ENCODE data around the gene MANEAL.

The MANEAL gene

GRCh38 chr1:37753473-37754321, 40.0 kb upstream of the MANEAL start:
- no peaks in the 10 kb centered on the region for H3K36me3 ChIP-seq
- intact Hi-C loops (cut with DNase I; ENCODE audit: low total_unique reads): no loop called here
- H3K9me3 ChIP-seq: no peaks in the 10 kb centered on the region
- TF ChIP-seq, protein P1, sequence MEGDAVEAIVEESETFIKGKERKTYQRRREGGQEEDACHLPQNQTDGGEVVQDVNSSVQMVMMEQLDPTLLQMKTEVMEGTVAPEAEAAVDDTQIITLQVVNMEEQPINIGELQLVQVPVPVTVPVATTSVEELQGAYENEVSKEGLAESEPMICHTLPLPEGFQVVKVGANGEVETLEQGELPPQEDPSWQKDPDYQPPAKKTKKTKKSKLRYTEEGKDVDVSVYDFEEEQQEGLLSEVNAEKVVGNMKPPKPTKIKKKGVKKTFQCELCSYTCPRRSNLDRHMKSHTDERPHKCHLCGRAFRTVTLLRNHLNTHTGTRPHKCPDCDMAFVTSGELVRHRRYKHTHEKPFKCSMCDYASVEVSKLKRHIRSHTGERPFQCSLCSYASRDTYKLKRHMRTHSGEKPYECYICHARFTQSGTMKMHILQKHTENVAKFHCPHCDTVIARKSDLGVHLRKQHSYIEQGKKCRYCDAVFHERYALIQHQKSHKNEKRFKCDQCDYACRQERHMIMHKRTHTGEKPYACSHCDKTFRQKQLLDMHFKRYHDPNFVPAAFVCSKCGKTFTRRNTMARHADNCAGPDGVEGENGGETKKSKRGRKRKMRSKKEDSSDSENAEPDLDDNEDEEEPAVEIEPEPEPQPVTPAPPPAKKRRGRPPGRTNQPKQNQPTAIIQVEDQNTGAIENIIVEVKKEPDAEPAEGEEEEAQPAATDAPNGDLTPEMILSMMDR (IDR thresholded peaks at IDR 0.05): no peak
- H3K27me3 ChIP-seq: peaks cover 0 to 78% of the 10 kb centered on the region in 2 donors
- no peak overlapping the region for H3K27ac ChIP-seq
- DNase-seq: no peak
- peaks cover 0 to 16% (median 5%) of the 10 kb centered on the region in 4 donors for H3K4me1 ChIP-seq
- H3K4me3 ChIP-seq: peak overlapping the region in 1 of 2 donors; percentile 36

- Histone ChIP-seq H3K27me3 (peaks cover 0 to 81% of the 10 kb centered on the region in 2 donors), H3K4me1 (peaks cover 0 to 16% (median 5%) of the 10 kb centered on the region in 4 donors), H3K9me3 (no peaks in the 10 kb centered on the region), H3K36me3 (no peaks in the 10 kb centered on the region), H3K4me3 (no peak overlapping the region), H3K27ac (no peak overlapping the region)
- DNase-seq: no peak
- intact Hi-C loops (cut with DNase I; ENCODE audit: low total_unique reads): no loop called here
- TF ChIP-seq, protein P1 (IDR thresholded peaks at IDR 0.05): no peak
These were observed 38.4 kb upstream of the MANEAL start for GRCh38 chr1:37755290-37755689.

GRCh38 chr1:37755951-37756560, 37.6 kb upstream of the MANEAL start:
- no peak for DNase-seq
- H3K4me1 ChIP-seq: peaks cover 0 to 16% (median 5%) of the 10 kb centered on the region in 4 donors
- H3K9me3 ChIP-seq: no peaks in the 10 kb centered on the region
- intact Hi-C loops (cut with DNase I; ENCODE audit: low total_unique reads): no loop called here
- peaks cover 0 to 74% of the 10 kb centered on the region in 2 donors for H3K27me3 ChIP-seq
- H3K27ac ChIP-seq: no peak overlapping the region
- TF ChIP-seq, protein P1 (IDR thresholded peaks at IDR 0.05): no peak
- no peaks in the 10 kb centered on the region for H3K36me3 ChIP-seq
- no peak overlapping the region for H3K4me3 ChIP-seq

- H3K36me3 ChIP-seq: no peaks in the 10 kb centered on the region
- H3K4me1 ChIP-seq: no peaks in the 10 kb centered on the region
- intact Hi-C loops (cut with DNase I; ENCODE audit: low total_unique reads): no loop called here
- H3K4me3 ChIP-seq: no peak overlapping the region
- H3K27me3 ChIP-seq: peaks cover 0 to 73% of the 10 kb centered on the region in 2 donors
- DNase-seq: no peak
- H3K9me3 ChIP-seq: no peaks in the 10 kb centered on the region
- TF ChIP-seq, protein P1 (IDR thresholded peaks at IDR 0.05): no peak
- H3K27ac ChIP-seq: no peak overlapping the region
These were observed 34.2 kb upstream of the MANEAL start for GRCh38 chr1:37759451-37759850.

DNA sequence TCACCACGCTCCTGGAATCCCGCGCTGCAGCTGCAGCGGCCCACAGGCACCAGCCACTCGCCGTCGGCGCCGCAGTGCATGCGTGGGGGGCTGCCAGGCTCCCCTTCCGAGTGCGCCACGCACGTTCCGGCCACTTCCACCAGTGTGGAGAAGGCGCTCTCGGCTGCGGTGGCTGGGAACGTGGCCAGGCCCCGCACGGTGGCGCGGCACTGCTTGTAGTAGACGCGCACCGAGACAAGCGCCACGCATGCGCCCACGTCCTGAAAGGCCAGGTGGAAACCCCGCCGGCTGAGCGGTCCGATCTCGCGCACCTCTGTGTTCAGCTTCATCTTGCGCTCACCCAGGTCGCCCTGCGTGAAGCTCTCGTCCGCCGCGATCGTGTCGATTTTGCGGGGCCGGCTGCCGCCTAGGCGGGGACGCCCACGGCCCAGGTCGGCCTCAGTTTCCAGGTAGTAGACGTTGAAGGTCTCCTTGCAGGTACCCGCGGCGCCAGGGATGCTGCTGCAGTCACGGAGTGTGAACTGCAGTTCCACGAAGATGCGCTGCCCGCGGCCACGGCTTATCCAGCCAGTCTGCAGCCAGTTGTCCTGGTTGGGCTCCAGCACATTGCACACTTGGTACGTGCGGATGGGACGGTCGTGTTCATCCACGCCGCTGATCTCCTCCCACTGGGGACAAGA, 32.1 kb upstream of the MANEAL start:
- H3K27ac ChIP-seq: no peak overlapping the region
- peaks cover 0 to 82% of the 10 kb centered on the region in 2 donors for H3K27me3 ChIP-seq
- H3K36me3 ChIP-seq: no peaks in the 10 kb centered on the region
- no peak for DNase-seq
- intact Hi-C loops (cut with DNase I; ENCODE audit: low total_unique reads): no loop called here
- no peaks in the 10 kb centered on the region for H3K9me3 ChIP-seq
- TF ChIP-seq, protein P1 (IDR thresholded peaks at IDR 0.05): no peak
- H3K4me3 ChIP-seq: no peak overlapping the region
- H3K4me1 ChIP-seq: peaks cover 0 to 6% (median 2%) of the 10 kb centered on the region in 4 donors

Measured in tibial artery (tissue), 4 donors.